Activated T-cell treated with anti-CD3 and anti-CD28 coated beads, Interleukin-2, amount 50 U/mL, for 24 hours (primary cell): ENCODE measurements around the gene JUNB.
A peak's percentile ranks its signal among the peaks of the same experiment; 100 is the strongest.

Experiments
- DNase-seq: peaks from one replicate; pipeline ENCODE4 v3.0.0-alpha.2; 2020
- H3K27ac Mint-ChIP-seq: 2 replicates; pipeline ENCODE4 v1.8.0; 2020; ENCODE audit warnings: mild to moderate bottlenecking, mixed read lengths
- H3K27me3 Mint-ChIP-seq: 2 replicates; pipeline ENCODE4 v1.8.0; 2020; ENCODE audit warnings: mixed read lengths
- H3K36me3 Mint-ChIP-seq: 2 replicates; pipeline ENCODE4 v1.8.0; 2020; ENCODE audit warnings: low read depth, mixed read lengths
- H3K4me1 Mint-ChIP-seq: 2 replicates; pipeline ENCODE4 v1.8.0; 2020; ENCODE audit warnings: low read depth, mixed read lengths
- H3K4me3 Mint-ChIP-seq: 2 replicates; pipeline ENCODE4 v1.8.0; 2020; ENCODE audit warnings: mild to moderate bottlenecking, moderate library complexity, mixed read lengths
- H3K9me3 Mint-ChIP-seq: 2 replicates; pipeline ENCODE4 v1.8.0; 2020; ENCODE audit warnings: mixed read lengths

Gene JUNB

GRCh38 chr19:12833738-12834565 lies 42.7 kb downstream of the JUNB start:
- H3K4me3 Mint-ChIP-seq: no peak overlapping the region
- H3K9me3 Mint-ChIP-seq: no peaks in the 10 kb centered on the region
- no peak overlapping the region for H3K27ac Mint-ChIP-seq
- no peaks in the 10 kb centered on the region for H3K36me3 Mint-ChIP-seq
- H3K4me1 Mint-ChIP-seq: peaks cover 28% of the 10 kb centered on the region
- peak; percentile 59 for DNase-seq
- peaks cover 89% of the 10 kb centered on the region for H3K27me3 Mint-ChIP-seq

GRCh38 chr19:12834566-12834943 lies 43.3 kb downstream of the JUNB start, which contains the start of gene RTBDN:
Gene RTBDN, minus strand, starts transcription at chr19:12834579. Its CDS starts 4,600 bp downstream, at chr19:12829979.
- no peak for DNase-seq
- Mint-ChIP-seq H3K4me3 (no peak within 1 kb of the TSS), H3K36me3 (no peaks in the 10 kb centered on the region), H3K9me3 (no peaks in the 10 kb centered on the region), H3K4me1 (peaks cover 34% of the 10 kb centered on the region), H3K27me3 (peaks cover 89% of the 10 kb centered on the region), H3K27ac (no peak within 1 kb of the TSS)

DNA sequence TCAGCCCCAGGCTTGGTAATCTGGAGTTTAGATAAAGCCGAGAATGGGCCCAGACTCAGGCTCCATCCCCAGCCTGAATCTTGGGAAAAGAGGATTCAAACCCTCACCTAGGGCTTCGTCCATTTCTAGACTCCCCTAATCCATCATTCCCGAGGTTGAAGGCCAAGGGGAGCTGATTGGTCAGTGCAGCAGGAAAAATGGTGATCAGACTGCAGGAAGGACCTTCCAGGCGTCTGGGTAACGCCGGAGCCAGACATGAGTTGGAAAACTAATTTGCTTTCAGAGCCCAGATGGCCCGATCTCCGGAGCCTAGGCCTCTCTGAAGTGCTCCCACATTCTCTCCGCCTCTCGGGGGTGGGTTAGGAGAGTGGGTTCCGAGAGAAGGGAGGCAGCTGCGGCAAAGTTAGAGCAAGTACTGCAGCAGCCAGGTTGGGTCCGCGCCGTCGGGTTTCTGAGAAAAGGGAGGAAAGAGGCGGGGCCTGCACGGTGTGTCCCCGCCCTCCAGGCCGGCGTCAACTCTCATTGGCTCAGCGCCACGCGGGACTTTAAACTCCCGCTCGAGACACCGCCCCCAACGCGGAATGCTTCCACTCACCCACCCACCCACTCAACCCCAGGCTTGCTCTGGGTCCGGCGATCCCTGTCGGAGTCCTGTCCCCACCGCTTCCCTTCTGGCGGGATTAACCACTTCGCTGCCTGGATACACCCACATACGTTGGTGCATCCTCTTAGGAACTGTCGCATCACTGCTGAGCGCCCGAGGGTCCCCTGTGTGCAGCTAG lies 43.9 kb downstream of the JUNB start:
- no peaks in the 10 kb centered on the region for H3K36me3 Mint-ChIP-seq
- H3K9me3 Mint-ChIP-seq: no peaks in the 10 kb centered on the region
- H3K27me3 Mint-ChIP-seq: peaks cover 89% of the 10 kb centered on the region
- peaks cover 35% of the 10 kb centered on the region for H3K4me1 Mint-ChIP-seq
- H3K4me3 Mint-ChIP-seq: no peak overlapping the region
- H3K27ac Mint-ChIP-seq: no peak overlapping the region
- peak; percentile 53 for DNase-seq

GRCh38 chr19:12836529-12836863 lies 45.2 kb downstream of the JUNB start:
- H3K27me3 Mint-ChIP-seq: peaks cover 89% of the 10 kb centered on the region
- H3K27ac Mint-ChIP-seq: no peak overlapping the region
- no peaks in the 10 kb centered on the region for H3K9me3 Mint-ChIP-seq
- H3K4me1 Mint-ChIP-seq: peaks cover 46% of the 10 kb centered on the region
- H3K36me3 Mint-ChIP-seq: no peaks in the 10 kb centered on the region
- H3K4me3 Mint-ChIP-seq: no peak overlapping the region
- no peak for DNase-seq

GRCh38 chr19:12837225-12837624 lies 45.9 kb downstream of the JUNB start:
- Mint-ChIP-seq H3K4me3 (no peak overlapping the region), H3K27ac (no peak overlapping the region), H3K4me1 (peaks cover 50% of the 10 kb centered on the region), H3K36me3 (no peaks in the 10 kb centered on the region), H3K27me3 (peaks cover 88% of the 10 kb centered on the region), H3K9me3 (no peaks in the 10 kb centered on the region)
- DNase-seq: no peak

GRCh38 chr19:12838182-12838885 lies 47.0 kb downstream of the JUNB start, which contains the start of gene MAST1:
Gene MAST1, plus strand, starts transcription at chr19:12838515. Its CDS starts 58 bp downstream, at chr19:12838573.
- no peak within 1 kb of the TSS for H3K27ac Mint-ChIP-seq
- peaks cover 43% of the 10 kb centered on the region for H3K4me1 Mint-ChIP-seq
- no peaks in the 10 kb centered on the region for H3K36me3 Mint-ChIP-seq
- peaks cover 88% of the 10 kb centered on the region for H3K27me3 Mint-ChIP-seq
- peak within 1 kb of the TSS; percentile 68 for H3K4me3 Mint-ChIP-seq
- peak; percentile 70 for DNase-seq
- H3K9me3 Mint-ChIP-seq: no peaks in the 10 kb centered on the region

DNA sequence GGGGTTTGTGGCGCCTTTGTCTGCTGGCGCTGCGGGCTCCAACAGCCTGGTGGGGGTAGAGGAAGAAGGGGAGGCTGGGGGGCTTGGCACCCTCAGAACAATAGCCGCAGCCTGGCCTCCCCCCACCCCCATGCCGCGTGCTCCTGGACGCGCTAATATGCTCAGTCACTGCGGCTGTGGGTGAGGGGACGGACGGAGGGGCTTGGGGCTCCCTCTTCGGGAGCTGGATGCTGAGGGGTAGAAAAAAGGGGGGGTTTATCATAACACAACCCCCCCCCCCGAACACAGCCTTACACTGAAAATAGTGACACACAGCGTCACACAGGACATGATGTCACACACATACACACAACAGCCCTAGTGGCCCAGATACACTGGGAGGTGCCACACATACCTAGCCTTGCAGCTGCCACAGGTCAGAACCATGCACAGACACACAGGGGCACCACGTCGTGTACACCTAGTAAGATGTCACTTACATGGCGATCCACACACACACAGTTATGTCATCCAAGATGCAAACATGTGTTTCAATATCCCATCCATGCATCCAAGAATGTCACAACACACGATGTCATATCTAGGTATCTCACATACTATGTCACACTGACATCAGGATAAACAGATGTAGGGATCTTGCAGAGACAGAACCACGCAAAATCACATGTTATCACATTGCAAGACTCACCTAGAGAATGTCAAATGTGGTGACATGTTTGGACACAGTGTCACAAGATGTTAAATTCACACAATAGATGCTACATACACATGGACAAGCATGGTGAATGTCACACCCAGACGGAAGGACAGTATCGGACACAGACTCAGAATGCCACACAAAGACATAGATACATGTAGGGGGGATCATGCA lies 47.8 kb downstream of the JUNB start:
- H3K36me3 Mint-ChIP-seq: no peaks in the 10 kb centered on the region
- H3K4me3 Mint-ChIP-seq: peak overlapping the region; percentile 42
- H3K9me3 Mint-ChIP-seq: no peaks in the 10 kb centered on the region
- H3K27ac Mint-ChIP-seq: no peak overlapping the region
- DNase-seq: no peak
- H3K27me3 Mint-ChIP-seq: peaks cover 93% of the 10 kb centered on the region
- peaks cover 42% of the 10 kb centered on the region for H3K4me1 Mint-ChIP-seq

DNA sequence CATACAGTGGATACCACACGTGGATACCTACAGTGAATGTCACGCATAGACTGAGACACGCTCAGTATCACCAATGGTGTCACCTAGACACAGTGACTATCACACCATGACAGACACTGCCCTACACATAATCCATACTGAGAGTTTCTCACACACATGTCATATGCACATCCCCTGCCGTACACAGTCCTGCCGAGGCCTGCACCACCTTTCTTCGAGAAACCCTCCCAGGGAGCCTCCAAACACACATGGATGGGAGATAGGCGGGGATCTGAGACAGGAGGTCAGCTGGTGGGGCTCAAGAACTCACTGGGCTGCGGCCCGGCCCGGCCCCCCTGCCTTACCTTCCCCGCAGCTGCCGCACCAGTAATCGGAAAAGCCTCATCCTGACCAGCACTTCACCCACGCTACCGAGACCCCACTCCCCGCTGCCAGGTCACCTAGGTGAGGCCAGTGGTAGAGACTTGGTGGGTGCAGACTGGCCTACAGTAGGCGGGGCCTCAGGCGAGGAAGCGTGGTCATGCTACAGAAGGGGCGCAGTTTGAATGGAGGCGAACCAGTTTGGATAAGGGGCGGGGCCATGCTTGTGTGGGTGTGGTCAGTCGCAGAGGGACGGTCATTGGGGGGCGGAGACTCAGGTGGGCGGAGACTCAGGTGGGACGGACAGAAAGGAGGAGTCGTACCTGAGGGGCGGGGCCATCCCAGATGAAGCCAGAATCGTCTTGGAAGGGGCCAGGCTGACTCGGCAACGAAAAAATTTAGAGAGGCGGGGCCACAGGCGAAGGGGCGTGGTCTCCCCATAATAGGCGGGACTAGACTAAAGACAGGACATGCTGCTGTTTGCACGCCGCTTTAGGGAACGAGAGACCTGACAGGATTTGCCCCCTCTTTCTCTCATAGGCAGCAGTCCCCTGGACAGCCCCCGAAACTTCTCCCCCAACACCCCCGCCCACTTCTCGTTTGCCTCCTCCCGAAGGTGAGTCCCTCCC lies 49.1 kb downstream of the JUNB start:
- peaks cover 37% of the 10 kb centered on the region for H3K4me1 Mint-ChIP-seq
- peak; percentile 61 for DNase-seq
- no peaks in the 10 kb centered on the region for H3K9me3 Mint-ChIP-seq
- no peak overlapping the region for H3K27ac Mint-ChIP-seq
- H3K27me3 Mint-ChIP-seq: peaks cover 88% of the 10 kb centered on the region
- no peaks in the 10 kb centered on the region for H3K36me3 Mint-ChIP-seq
- peak overlapping the region; percentile 17 for H3K4me3 Mint-ChIP-seq

DNA sequence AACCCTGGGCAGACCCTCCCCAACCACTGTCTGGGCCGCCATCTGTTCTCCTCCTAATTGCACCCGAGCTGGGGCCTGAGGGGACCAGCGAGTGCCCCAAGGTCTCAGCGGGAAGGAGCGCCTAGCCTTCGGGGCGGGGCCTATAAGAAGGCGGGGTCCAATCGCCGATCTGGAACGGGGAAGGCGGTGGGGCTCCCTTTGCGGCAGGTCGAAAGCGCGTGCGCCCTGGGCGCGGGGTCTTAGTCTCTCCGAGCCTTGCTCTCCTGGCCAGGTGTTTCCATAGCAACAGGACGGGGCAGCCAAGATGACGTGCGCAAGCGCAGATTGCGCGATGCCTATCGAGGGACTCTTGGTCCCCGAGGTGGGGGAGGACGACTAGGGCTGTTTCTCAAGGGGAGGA lies 49.8 kb downstream of the JUNB start:
- peak overlapping the region; percentile 17 for H3K4me3 Mint-ChIP-seq
- H3K4me1 Mint-ChIP-seq: peaks cover 37% of the 10 kb centered on the region
- peaks cover 82% of the 10 kb centered on the region for H3K27me3 Mint-ChIP-seq
- H3K36me3 Mint-ChIP-seq: no peaks in the 10 kb centered on the region
- no peak overlapping the region for H3K27ac Mint-ChIP-seq
- peak; percentile 44 for DNase-seq
- no peaks in the 10 kb centered on the region for H3K9me3 Mint-ChIP-seq

GRCh38 chr19:12842511-12842910 lies 51.2 kb downstream of the JUNB start:
- Mint-ChIP-seq H3K9me3 (no peaks in the 10 kb centered on the region), H3K27ac (no peak overlapping the region), H3K4me3 (no peak overlapping the region), H3K36me3 (no peaks in the 10 kb centered on the region), H3K4me1 (peaks cover 32% of the 10 kb centered on the region), H3K27me3 (peaks cover 82% of the 10 kb centered on the region)
- no peak for DNase-seq
